HT-29 (cell line): ENCODE results near the gene PRPF8. TPM values are rescaled to one million over a fixed set of nuclear protein-coding genes. Genes with fewer than 3 reads are reported as not detected.
A peak's percentile ranks its signal among the peaks of the same experiment; 100 is the strongest.

ENCODE experiments used
- DNase-seq: peaks from one replicate; pipeline ENCODE4 v3.0.0-alpha.2; 2015; ENCODE audit warnings: low spot score
- total RNA-seq: library from RNA; depleted of rRNA; stranded (reverse); fragments of >200 nt; shearing (Covaris generic); gene quantifications from 2 replicates; pipeline ENCODE4 v1.2.3, GENCODE V29; 2014

The PRPF8 gene
- total RNA-seq, 1 experiment from 2014 or later: 92.7 TPM

DNA sequence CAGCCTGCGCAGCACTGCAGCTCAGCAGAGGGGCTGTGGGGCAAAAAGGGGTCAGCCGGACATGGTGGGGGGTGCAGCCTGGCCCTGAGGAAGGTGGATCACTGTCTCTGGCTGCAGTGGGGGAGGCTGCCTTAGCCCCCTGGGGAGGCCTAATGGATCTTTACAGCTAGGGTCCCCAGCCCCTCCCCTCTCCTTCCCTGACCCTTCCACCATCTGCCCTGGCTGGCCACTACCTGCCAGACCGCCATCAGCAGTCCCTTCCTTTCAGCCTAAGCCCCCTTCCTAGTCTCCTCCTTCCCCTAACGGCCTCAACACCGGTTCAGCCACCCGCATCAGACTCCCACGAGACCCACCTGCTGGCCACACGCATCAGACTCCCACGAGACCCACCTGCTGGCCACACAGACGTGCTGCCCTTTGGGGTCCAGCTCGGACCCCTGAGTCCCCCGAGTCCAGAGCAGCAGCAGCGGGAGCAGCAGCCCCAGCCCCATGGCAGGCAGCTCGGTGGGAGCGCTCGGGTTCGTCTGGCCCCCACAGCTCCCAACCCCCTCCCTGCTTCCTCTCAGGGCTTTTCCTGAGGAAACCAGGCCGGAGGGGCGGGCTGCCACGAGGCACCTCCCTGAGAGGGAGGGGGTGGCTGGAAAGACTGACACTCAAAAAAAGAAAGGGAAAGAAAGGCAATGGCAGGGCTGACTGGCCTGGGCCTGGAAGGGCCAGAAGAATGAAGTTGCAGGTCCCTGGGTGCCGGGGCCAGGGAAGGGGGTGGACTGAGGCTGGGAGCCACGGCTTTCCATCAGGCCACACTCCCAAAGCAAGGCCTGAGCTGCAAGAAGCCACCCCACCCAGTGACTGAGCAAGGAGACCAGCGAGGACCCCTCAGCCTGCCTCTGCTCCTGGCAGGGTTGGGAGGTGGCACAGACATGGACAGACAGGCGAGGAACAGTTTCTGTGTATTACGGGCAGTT, 39.2 kb downstream of the PRPF8 start, which contains the start of gene SCARF1:
TSS of gene SCARF1 (minus strand) at position 526 of the 965 bp plus-strand sequence. CDS start at position 491, 35 bp downstream.
- DNase-seq: no peak

GRCh38 chr17:1644493-1645206, 40.0 kb downstream of the PRPF8 start:
- no peak for DNase-seq

- peak; percentile 25 for DNase-seq
These were observed 40.6 kb downstream of the PRPF8 start for GRCh38 chr17:1643999-1644492.

GRCh38 chr17:1643293-1643998, 41.2 kb downstream of the PRPF8 start:
- DNase-seq: peak; percentile 64

DNA sequence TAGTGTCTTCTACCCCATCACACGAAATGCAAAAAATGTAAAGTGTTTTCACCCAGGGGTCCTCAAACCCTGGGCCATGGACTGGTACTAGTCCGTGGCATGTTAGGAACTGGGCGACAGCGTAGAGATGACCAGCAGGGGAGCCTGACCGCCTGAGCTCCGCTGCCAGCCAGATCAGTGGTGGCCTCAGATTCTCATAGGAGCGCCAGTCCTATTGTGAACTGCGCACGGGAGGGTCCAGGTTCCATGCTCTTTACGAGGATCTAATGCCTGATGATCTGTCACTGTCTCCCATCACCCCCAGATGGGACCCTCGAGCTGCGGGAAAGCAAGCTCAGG, 43.6 kb downstream of the PRPF8 start:
- DNase-seq: no peak

GRCh38 chr17:1640329-1641064, 44.2 kb downstream of the PRPF8 start:
- DNase-seq: no peak

GRCh38 chr17:1639549-1640180, 45.0 kb downstream of the PRPF8 start:
- no peak for DNase-seq

DNA sequence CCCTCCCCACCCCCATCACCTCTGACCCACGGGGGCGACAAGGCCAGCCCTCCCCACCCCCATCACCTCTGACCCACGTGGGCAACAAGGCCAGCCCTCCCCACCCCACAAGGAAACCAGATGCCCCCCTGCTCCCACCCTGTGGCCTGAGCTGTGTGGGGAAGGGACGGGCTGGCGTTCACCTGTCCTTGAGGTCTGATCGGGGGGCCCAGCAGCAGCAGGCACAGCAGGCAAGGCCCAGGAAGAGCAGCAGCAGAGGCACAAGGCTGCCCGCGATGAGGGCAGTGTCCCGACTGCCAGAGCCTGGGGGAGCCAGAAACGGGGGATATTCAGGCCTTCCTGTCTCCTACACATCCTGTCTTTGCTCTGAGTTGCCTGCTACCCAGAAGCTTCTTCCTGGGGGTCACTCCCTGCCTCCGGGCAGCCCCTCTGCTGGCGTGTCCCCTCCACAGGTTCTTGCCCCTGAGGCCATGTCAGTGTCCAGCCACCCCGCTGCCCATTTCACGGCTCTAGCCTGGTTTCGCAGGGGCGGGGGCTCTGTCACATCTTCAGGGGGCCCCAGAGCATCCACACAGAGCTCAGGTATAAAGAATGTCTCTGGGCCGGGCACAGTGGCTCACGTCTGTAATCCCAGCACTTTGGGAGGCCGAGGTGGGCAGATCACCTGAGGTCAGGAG, 45.9 kb downstream of the PRPF8 start:
- DNase-seq: no peak

- no peak for DNase-seq
These were observed 46.5 kb downstream of the PRPF8 start for GRCh38 chr17:1638171-1638590.

GRCh38 chr17:1636732-1637285, 47.9 kb downstream of the PRPF8 start:
- no peak for DNase-seq

DNA sequence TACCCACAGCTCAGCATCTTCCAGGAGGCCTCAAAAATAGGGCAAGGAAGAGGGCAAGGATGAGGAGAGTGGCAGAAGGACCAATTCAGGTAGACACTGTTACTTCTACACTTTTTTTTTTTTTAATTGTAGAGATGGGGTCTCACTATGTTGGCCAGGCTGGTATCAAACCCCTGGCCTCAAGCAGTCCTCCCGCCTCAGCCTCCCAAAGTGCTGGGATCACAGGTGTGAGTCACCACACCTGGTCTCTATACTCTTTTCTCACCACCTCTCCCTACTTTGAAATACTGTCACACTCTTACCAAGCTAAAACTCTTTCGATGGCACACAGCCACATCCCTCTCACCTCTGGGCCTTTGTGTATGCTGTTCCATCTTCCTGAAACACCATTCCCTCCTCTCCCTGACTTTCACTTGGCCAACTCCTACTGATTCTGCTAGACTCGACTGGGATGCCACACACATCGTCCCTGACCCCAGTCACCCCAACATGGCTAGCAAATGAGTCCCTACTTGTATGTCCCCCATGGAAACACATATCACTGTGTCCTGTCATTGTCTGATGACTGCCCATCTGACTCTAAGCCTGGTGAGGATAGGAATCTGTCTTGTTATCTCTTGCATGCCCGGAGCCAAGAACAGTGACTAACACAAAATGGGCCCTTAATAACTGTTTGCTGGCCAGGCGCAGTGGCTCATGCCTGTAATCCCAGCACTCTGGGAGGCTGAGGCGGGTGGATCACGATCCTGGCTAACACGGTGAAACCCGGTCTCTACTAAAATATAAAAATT, 48.8 kb downstream of the PRPF8 start:
- DNase-seq: no peak

GRCh38 chr17:1634841-1635650, 49.6 kb downstream of the PRPF8 start:
- no peak for DNase-seq

GRCh38 chr17:1630662-1631061, 54.0 kb downstream of the PRPF8 start:
- DNase-seq: no peak

GRCh38 chr17:1629504-1630310, 55.0 kb downstream of the PRPF8 start:
- DNase-seq: peak; percentile 53

DNA sequence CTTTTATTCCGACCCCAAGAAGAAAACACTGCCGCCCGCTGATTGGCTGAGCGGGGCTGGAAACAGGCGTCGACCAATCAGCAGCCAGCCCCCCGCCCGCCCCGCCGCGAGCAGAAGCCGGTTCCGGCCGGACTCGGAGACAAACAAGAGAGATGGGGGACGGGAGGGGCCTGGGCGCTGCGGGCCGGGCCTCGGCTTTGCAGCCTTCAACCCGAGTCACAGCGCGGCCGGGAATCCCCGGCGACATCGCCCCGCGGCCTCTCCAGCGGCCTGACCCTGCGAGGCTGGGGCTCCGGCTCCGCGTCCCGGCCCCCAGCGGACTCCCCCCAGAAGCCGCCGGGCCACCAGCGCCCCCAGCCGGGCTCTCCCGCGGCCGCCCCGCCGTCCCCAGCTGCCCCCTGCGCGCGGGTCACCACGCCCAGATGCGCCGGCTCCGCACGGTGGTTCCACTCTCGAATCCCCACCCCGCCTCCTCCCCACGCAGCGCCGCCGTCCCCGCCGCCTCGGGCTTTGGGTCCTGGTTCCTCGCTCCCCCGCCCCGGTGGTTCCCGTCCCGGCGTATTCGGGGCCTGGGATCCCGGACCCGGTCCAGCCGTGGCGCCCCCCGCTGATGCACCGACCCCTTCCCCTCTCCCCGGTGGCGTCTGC, 55.7 kb downstream of the PRPF8 start:
- DNase-seq: peak; percentile 85
